Heart right ventricle (tissue), 16 donors: ENCODE results near the gene KRTAP10-3. TPM values are rescaled to one million over a fixed set of nuclear protein-coding genes. Genes with fewer than 3 reads are reported as not detected.
A peak's percentile ranks its signal among the peaks of the same experiment; 100 is the strongest.

Experiments used
- ATAC-seq, 8 donors: fragments of 200-7000 bp; cut with Tn5 transposase; one replicate each; pipeline ENCODE4 v1.9.1; 2020; ENCODE audit warnings: mild to moderate bottlenecking in 8 of 8, moderate library complexity in 8 of 8, moderate number of reproducible peaks in 1 of 8
- DNase-seq, 2 donors: peaks; one replicate each; pipeline ENCODE4 v3.0.0-alpha.2; 2020
- H3K27ac ChIP-seq, 10 donors: fragments of 200-600 bp; sonication (generic) in 2 of 10; one replicate each; pipeline versions ENCODE4 v1.5.0 to v1.8.0; 2020 to 2022; ENCODE audit warnings: mild to moderate bottlenecking in 3 of 10
- H3K27me3 ChIP-seq, 7 donors: fragments of 200-600 bp; one replicate each; pipeline ENCODE4 v1.8.0; 2021 to 2022; ENCODE audit warnings: mild to moderate bottlenecking in 2 of 7
- H3K36me3 ChIP-seq, 9 donors: fragments of 200-600 bp; sonication (generic) in 1 of 9; one replicate each; pipeline versions ENCODE4 v1.5.0 to v1.8.0; 2020 to 2022; ENCODE audit warnings: mild to moderate bottlenecking in 2 of 9
- H3K4me1 ChIP-seq, 9 donors: fragments of 200-600 bp; sonication (generic) in 1 of 9; one replicate each; pipeline versions ENCODE4 v1.5.0 to v1.8.0; 2020 to 2022; ENCODE audit warnings: mild to moderate bottlenecking in 4 of 9
- H3K4me3 ChIP-seq, 10 donors: fragments of 200-600 bp; sonication (generic) in 2 of 10; one replicate each; pipeline versions ENCODE4 v1.5.0 to v1.8.0; 2020 to 2022; ENCODE audit warnings: mild to moderate bottlenecking in 7 of 10, moderate library complexity in 2 of 10
- H3K9me3 ChIP-seq, 11 donors: fragments of 200-600 bp in 10 of 11; sonication (generic) in 2 of 11; one replicate each; pipeline versions ENCODE4 v1.5.0 to v1.8.0; 2013 to 2022; ENCODE audit warnings: mild to moderate bottlenecking in 2 of 11, control low read depth in 1 of 11, moderate library complexity in 1 of 11
- CTCF ChIP-seq, 9 donors: fragments of 200-600 bp; sonication (generic) in 2 of 9; IDR thresholded peaks; one replicate each; pipeline versions ENCODE4 v1.5.0 to v1.8.0; 2021 to 2022; ENCODE audit warnings: antibody characterized with exemption in 9 of 9, mild to moderate bottlenecking in 5 of 9, moderate library complexity in 1 of 9
- WGBS, 2 donors: extraction: QIAGEN DNeasy Blood & Tissue Kit; methylation state at CpG; one replicate each; pipeline ENCODE4 v1.1.7; 2013; ENCODE audit warnings: inconsistent platforms in 1 of 2; 5-methylcytosine and 5-hydroxymethylcytosine counted together
- intact Hi-C, 10 donors: fragments of 100-400 bp; cut with DNase I; formaldehyde crosslinking; loops; one replicate each; pipeline versions ENCODE4 v1.11.1 to v1.14.2; 2022
- polyA plus RNA-seq, 2 donors: library from polyadenylated mRNA; stranded (reverse); fragments of 200-250 nt; gene quantifications; one replicate each; pipeline ENCODE4 v1.2.3, GENCODE V29; 2013
- total RNA-seq, 10 donors: library from RNA; stranded (reverse); fragmentation: NEBNext Ultra II Directional in 3 of 10; extraction: Animal tissue kit (Norgen Biotek cat#: 25700) in 3 of 10; gene quantifications; one replicate each; pipeline versions ENCODE4 v1.2.1 to v1.2.4, GENCODE V29; 2021 to 2023
- donor health status: Arrhythmogenic right ventricular cardiomyopathy.
- donor health status: ischemic (EF 13 %, LVEDD 7.1; RV severe dilation, severe dysfunction).
- donor health status: healthy with polysubstance abuse.
- donor health status: DM: no; HTN: yes; CAD: no.
- donor health status: DM: no; HTN: no; CAD: no.
- donor health status: ischemic (EF 25% LVEDD 6.9; RV normal size, moderate dysfunction).
- donor health status: ischemic (EF 25% LVEDD 5.7; RV mildly dilated, moderate dysfunction).
- donor health status: healthy.
- donor health status: DM: yes; HTN: yes; CAD: no.
- donor health status: Ischemic cardiomyopathy.
- donor health status: ischemic (EF 35%, LVEDD 5.7; RV mildly dilated, moderate dysfunction).
- donor health status: nonischemic (EF 11% LVEDD 7.7; RV severe dilation, severe dysfunction).
- donor health status: DM: yes; HTN: yes; CAD: no.
- donor health status: PGD.
- donor health status: ischemic (EF 29% LVEDD 5.4; RV normal size, mild dysfunction).
- donor health status: nonischemic (EF 23%, LVEDD 6.1; RV moderate dilation, normal function).

KRTAP10-3 gene
- total and polyA plus RNA-seq, 12 donors = not detected

DNA sequence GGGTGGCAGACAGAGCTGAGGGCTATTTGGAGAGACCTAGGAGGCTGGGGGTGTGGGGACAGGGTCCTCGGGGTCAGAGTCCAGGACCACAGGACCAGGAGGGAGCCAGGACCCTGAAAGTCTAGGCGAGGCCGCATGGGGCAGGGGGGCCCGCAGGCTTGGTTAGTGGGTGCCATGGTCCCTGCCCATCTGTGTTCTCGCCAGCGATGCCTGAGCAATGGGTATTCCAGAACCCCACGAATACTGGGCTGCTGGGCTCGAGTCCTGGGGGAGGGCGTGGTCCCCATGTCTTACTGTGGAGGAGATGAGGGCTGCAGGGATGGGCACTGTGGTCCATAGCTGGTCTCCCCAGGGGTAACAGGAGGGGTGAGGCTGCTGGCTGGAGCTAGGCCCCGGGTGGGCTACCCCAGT, 31.7 kb upstream of the KRTAP10-3 start:
- no peak overlapping the region for H3K4me3 ChIP-seq
- H3K36me3 ChIP-seq = no peaks in the 10 kb centered on the region
- peaks cover 0 to 55% (median 25%) of the 10 kb centered on the region in 7 donors for H3K27me3 ChIP-seq
- WGBS, 2 donors = 78 to 84% methylated on average over 10 of the region's 10 CpGs
- no peak for TF ChIP-seq CTCF (IDR thresholded peaks at IDR 0.05)
- no peak for DNase-seq
- H3K9me3 ChIP-seq = peaks cover 0 to 12% (median 0%) of the 10 kb centered on the region in 11 donors
- H3K27ac ChIP-seq = no peak overlapping the region
- intact Hi-C loops = no loop called here
- ATAC-seq = peak in 1 of 8 donors; percentile 21
- H3K4me1 ChIP-seq = peaks cover 0 to 4% (median 0%) of the 10 kb centered on the region in 9 donors

GRCh38 chr21:44589586-44590305, 31.2 kb upstream of the KRTAP10-3 start:
- Histone ChIP-seq H3K9me3 (peaks cover 0 to 12% (median 0%) of the 10 kb centered on the region in 11 donors), H3K27me3 (peaks cover 0 to 61% (median 31%) of the 10 kb centered on the region in 7 donors), H3K27ac (no peak overlapping the region), H3K36me3 (no peaks in the 10 kb centered on the region), H3K4me3 (no peak overlapping the region), H3K4me1 (peaks cover 0 to 4% (median 0%) of the 10 kb centered on the region in 9 donors)
- no peak for TF ChIP-seq CTCF (IDR thresholded peaks at IDR 0.05)
- intact Hi-C loops = no loop called here
- ATAC-seq (no peak), DNase-seq (no peak)
- 72 to 78% methylated on average over 24 of the region's 24 CpGs for WGBS, 2 donors

DNA sequence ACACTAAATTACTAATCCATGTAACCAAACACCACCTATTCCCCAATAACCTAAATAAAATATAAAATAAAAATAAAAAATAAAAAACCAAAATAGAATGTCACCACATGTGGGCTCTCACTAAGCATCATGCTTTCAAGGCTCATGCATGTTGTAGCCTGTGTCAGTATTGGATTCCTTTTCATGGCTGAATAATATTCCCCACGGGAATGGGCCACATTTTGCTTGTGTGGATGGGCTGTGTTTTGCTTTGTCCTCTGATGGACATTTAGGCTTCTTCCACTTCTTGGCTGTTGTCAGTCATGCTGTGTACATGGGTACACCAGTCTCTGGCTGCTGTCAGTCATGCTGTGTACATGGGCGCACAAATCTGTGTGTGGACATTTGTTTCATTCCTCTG, 30.5 kb upstream of the KRTAP10-3 start:
- 95 to 96% methylated on average over 2 of the region's 2 CpGs for WGBS, 2 donors
- no peak for DNase-seq
- H3K4me3 ChIP-seq = no peak overlapping the region
- no peak overlapping the region for H3K27ac ChIP-seq
- H3K4me1 ChIP-seq = peaks cover 0 to 4% (median 0%) of the 10 kb centered on the region in 9 donors
- H3K36me3 ChIP-seq = no peaks in the 10 kb centered on the region
- intact Hi-C loops = no loop called here
- no peak for ATAC-seq
- peaks cover 0 to 66% (median 32%) of the 10 kb centered on the region in 7 donors for H3K27me3 ChIP-seq
- no peak for TF ChIP-seq CTCF (IDR thresholded peaks at IDR 0.05)
- peaks cover 0 to 12% (median 0%) of the 10 kb centered on the region in 11 donors for H3K9me3 ChIP-seq

DNA sequence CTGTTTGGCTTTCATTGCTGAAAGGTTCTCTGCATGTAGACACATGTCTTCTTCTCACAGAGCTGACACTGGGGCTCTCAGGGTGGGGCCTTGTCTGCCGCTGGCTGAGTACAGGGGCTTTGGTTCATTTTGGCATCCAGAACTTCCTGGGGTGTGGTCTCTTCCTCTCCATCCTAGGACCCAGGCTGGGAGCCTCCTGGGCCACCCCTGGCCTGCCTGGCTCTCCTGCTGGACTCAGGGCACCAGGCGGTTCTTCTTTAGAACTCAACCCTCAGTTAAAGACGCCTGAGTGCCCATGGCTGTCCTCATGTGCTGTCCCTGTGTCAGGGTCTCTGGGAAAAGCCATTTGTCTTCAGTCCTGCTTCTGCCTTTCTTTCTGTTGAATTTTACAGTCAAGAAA, 27.3 kb upstream of the KRTAP10-3 start:
- no peaks in the 10 kb centered on the region for H3K4me1 ChIP-seq
- no peak for TF ChIP-seq CTCF (IDR thresholded peaks at IDR 0.05)
- no peak overlapping the region for H3K27ac ChIP-seq
- H3K36me3 ChIP-seq = no peaks in the 10 kb centered on the region
- DNase-seq (no peak), ATAC-seq (no peak)
- H3K27me3 ChIP-seq = peaks cover 0 to 65% (median 25%) of the 10 kb centered on the region in 7 donors
- no peak overlapping the region for H3K4me3 ChIP-seq
- 83% methylated on average over 3 of the region's 3 CpGs for WGBS, 2 donors
- peaks cover 0 to 29% (median 2%) of the 10 kb centered on the region in 11 donors for H3K9me3 ChIP-seq
- intact Hi-C loops = no loop called here
